GM19025 (cell line): ENCODE measurements around the gene HSF2BP.
"Not testable (repeated sequence)": the region's sequence is repeated elsewhere in the genome, so short reads cannot be mapped to it uniquely, and the experiment has no call there.

Experiments
- ATAC-seq: cut with Tn5 transposase; IDR thresholded peaks from one replicate; pipeline ENCODE4 v1.9.1; 2021; ENCODE audit warnings: mild to moderate bottlenecking, low read depth, moderate library complexity; ENCODE audit not compliant: unreplicated experiment

The HSF2BP gene

DNA sequence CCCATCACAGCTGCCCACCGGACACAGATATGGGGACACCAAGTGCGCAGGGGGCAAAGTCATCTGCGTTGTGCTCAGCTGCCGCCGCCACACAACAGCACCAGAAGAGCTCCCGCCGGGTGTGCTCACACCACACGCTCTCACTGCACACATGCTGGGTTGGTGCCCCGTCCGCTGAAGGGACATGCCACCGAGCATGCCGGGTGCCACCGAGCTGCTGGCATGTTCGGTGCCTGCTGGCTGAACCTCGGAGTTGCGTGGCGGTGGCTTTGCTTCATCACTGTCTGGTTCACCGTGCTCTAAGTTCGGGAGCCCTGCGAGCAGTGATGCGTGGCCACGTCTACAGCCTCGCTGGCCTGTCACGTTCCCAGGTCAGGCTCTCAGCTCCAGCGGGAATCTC is 174.3 kb downstream of the HSF2BP start:
- ATAC-seq: not testable (repeated sequence)

DNA sequence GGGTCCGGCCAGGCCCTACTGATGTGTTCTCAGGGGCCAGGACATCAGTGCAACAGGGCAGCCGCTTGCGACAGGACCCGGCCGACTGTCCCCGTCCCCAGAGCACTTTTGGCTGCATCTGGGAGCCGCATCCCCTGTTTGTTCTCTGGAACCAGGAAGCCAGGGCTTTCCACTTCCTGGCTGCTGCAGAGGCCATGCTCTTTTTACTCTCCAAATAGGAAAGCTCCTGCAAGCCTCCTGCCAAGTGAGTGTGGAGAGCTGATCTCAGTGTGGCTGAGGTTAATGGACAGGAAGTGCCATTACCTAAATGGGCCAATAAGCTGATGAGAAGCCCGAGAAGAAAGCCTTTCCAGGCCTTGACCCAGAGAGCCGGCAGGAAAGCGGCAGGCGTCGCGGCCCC is 180.1 kb downstream of the HSF2BP start:
- not testable (repeated sequence) for ATAC-seq
